ENCODE data around the gene EFNA2.

The EFNA2 gene

GRCh38 chr19:1262623-1263123 is 23.0 kb upstream of the EFNA2 start:
- peak overlapping the region; percentile 89; the same call in 1 of the 2 replicates for H3K27ac ChIP-seq (ENCODE audit: low read depth, low read length)
- 43% methylated on average over 21 of the region's 21 CpGs for WGBS
- peaks cover 14% of the 10 kb centered on the region for H3K36me3 ChIP-seq (ENCODE audit: insufficient read depth, low read length)
- no peaks in the 10 kb centered on the region for H3K9me3 ChIP-seq (ENCODE audit: insufficient read depth, low read depth, low read length)
- 0 out of 2 replicates have a peak overlapping the region, but pooled peaks have one; percentile 2 for H3K9ac ChIP-seq (ENCODE audit: low read depth, low read length)
- H3K27me3 ChIP-seq (ENCODE audit: insufficient read depth, low read length), result peaks cover 7% of the 10 kb centered on the region
- H3K4me1 ChIP-seq (ENCODE audit: insufficient read depth, low read length), result peaks cover 30% of the 10 kb centered on the region
- peak overlapping the region; percentile 89 for H3K4me3 ChIP-seq (ENCODE audit: low read length)

GRCh38 chr19:1263188-1263587 is 22.5 kb upstream of the EFNA2 start:
- Histone ChIP-seq H3K36me3 (ENCODE audit: insufficient read depth, low read length) (peaks cover 9% of the 10 kb centered on the region), H3K4me1 (ENCODE audit: insufficient read depth, low read length) (peaks cover 32% of the 10 kb centered on the region), H3K9me3 (ENCODE audit: insufficient read depth, low read depth, low read length) (no peaks in the 10 kb centered on the region), H3K27me3 (ENCODE audit: insufficient read depth, low read length) (peaks cover 10% of the 10 kb centered on the region), H3K9ac (ENCODE audit: low read depth, low read length) (no peak overlapping the region), H3K4me3 (ENCODE audit: low read length) (no peak overlapping the region), H3K27ac (ENCODE audit: low read depth, low read length) (peak overlapping the region; percentile 89; the same call in 1 of the 2 replicates)
- 75% methylated on average over 5 of the region's 5 CpGs for WGBS

GRCh38 chr19:1264801-1265614 is 20.7 kb upstream of the EFNA2 start:
- Histone ChIP-seq H3K4me1 (ENCODE audit: insufficient read depth, low read length) (peaks cover 35% of the 10 kb centered on the region), H3K9me3 (ENCODE audit: insufficient read depth, low read depth, low read length) (no peaks in the 10 kb centered on the region), H3K9ac (ENCODE audit: low read depth, low read length) (peak overlapping the region; percentile 61), H3K36me3 (ENCODE audit: insufficient read depth, low read length) (0 out of 2 replicates have a peak, but pooled peaks cover 6% of the 10 kb centered on the region), H3K27ac (ENCODE audit: low read depth, low read length) (peak overlapping the region; percentile 77), H3K4me3 (ENCODE audit: low read length) (no peak overlapping the region), H3K27me3 (ENCODE audit: insufficient read depth, low read length) (peaks cover 10% of the 10 kb centered on the region)
- whole genome bisulfite sequencing, result 66% methylated on average over 26 of the region's 26 CpGs

GRCh38 chr19:1265615-1266128 is 20.0 kb upstream of the EFNA2 start:
- WGBS, result 7% methylated on average over 21 of the region's 28 CpGs
- Histone ChIP-seq H3K9ac (ENCODE audit: low read depth, low read length) (peak overlapping the region; percentile 61), H3K27me3 (ENCODE audit: insufficient read depth, low read length) (peaks cover 10% of the 10 kb centered on the region), H3K4me1 (ENCODE audit: insufficient read depth, low read length) (peaks cover 37% of the 10 kb centered on the region), H3K4me3 (ENCODE audit: low read length) (peak overlapping the region; percentile 61), H3K9me3 (ENCODE audit: insufficient read depth, low read depth, low read length) (no peaks in the 10 kb centered on the region), H3K27ac (ENCODE audit: low read depth, low read length) (peak overlapping the region; percentile 75), H3K36me3 (ENCODE audit: insufficient read depth, low read length) (peaks cover 9% of the 10 kb centered on the region)

- WGBS, result 2% methylated on average over 84 of the region's 84 CpGs
- H3K9me3 ChIP-seq (ENCODE audit: insufficient read depth, low read depth, low read length), result no peaks in the 10 kb centered on the region
- peaks cover 10% of the 10 kb centered on the region for H3K27me3 ChIP-seq (ENCODE audit: insufficient read depth, low read length)
- peaks cover 41% of the 10 kb centered on the region for H3K4me1 ChIP-seq (ENCODE audit: insufficient read depth, low read length)
- H3K9ac ChIP-seq (ENCODE audit: low read depth, low read length), result peak overlapping the region; percentile 61
- peaks cover 15% of the 10 kb centered on the region for H3K36me3 ChIP-seq (ENCODE audit: insufficient read depth, low read length)
- peak overlapping the region; percentile 75 for H3K27ac ChIP-seq (ENCODE audit: low read depth, low read length)
- H3K4me3 ChIP-seq (ENCODE audit: low read length), result peak overlapping the region; percentile 61
Observed at GRCh38 chr19:1266129-1266915, 19.4 kb upstream of the EFNA2 start.

- peak overlapping the region; percentile 9; the same call in 1 of the 2 replicates for H3K9ac ChIP-seq (ENCODE audit: low read depth, low read length)
- WGBS, result 1% methylated on average over 59 of the region's 59 CpGs
- H3K36me3 ChIP-seq (ENCODE audit: insufficient read depth, low read length), result peaks cover 22% of the 10 kb centered on the region
- H3K4me1 ChIP-seq (ENCODE audit: insufficient read depth, low read length), result peaks cover 37% of the 10 kb centered on the region
- H3K4me3 ChIP-seq (ENCODE audit: low read length), result peak overlapping the region; percentile 61
- peaks cover 10% of the 10 kb centered on the region for H3K27me3 ChIP-seq (ENCODE audit: insufficient read depth, low read length)
- H3K9me3 ChIP-seq (ENCODE audit: insufficient read depth, low read depth, low read length), result no peaks in the 10 kb centered on the region
- no peak overlapping the region for H3K27ac ChIP-seq (ENCODE audit: low read depth, low read length)
Observed at GRCh38 chr19:1266916-1267476, 18.7 kb upstream of the EFNA2 start.

- Histone ChIP-seq H3K4me1 (ENCODE audit: insufficient read depth, low read length) (peaks cover 36% of the 10 kb centered on the region), H3K27ac (ENCODE audit: low read depth, low read length) (no peak overlapping the region), H3K27me3 (ENCODE audit: insufficient read depth, low read length) (peaks cover 10% of the 10 kb centered on the region), H3K36me3 (ENCODE audit: insufficient read depth, low read length) (peaks cover 29% of the 10 kb centered on the region), H3K9me3 (ENCODE audit: insufficient read depth, low read depth, low read length) (no peaks in the 10 kb centered on the region), H3K9ac (ENCODE audit: low read depth, low read length) (peak overlapping the region; percentile 9; the same call in 1 of the 2 replicates), H3K4me3 (ENCODE audit: low read length) (peak overlapping the region; percentile 61)
- WGBS, result 15% methylated on average over 33 of the region's 35 CpGs
Observed at GRCh38 chr19:1267477-1268225, 18.0 kb upstream of the EFNA2 start.

- 51% methylated on average over 40 of the region's 40 CpGs for WGBS
- peaks cover 37% of the 10 kb centered on the region for H3K36me3 ChIP-seq (ENCODE audit: insufficient read depth, low read length)
- H3K9ac ChIP-seq (ENCODE audit: low read depth, low read length), result no peak overlapping the region
- H3K27me3 ChIP-seq (ENCODE audit: insufficient read depth, low read length), result peaks cover 10% of the 10 kb centered on the region
- H3K9me3 ChIP-seq (ENCODE audit: insufficient read depth, low read depth, low read length), result no peaks in the 10 kb centered on the region
- peak overlapping the region; percentile 61 for H3K4me3 ChIP-seq (ENCODE audit: low read length)
- H3K27ac ChIP-seq (ENCODE audit: low read depth, low read length), result no peak overlapping the region
- H3K4me1 ChIP-seq (ENCODE audit: insufficient read depth, low read length), result peaks cover 31% of the 10 kb centered on the region
Observed at GRCh38 chr19:1268226-1269064, 17.2 kb upstream of the EFNA2 start.

- peak within 1 kb of the TSS; percentile 89 for H3K27ac ChIP-seq (ENCODE audit: low read depth, low read length)
- H3K9ac ChIP-seq (ENCODE audit: low read depth, low read length), result peak within 1 kb of the TSS; percentile 96
- no peaks in the 10 kb centered on the region for H3K9me3 ChIP-seq (ENCODE audit: insufficient read depth, low read depth, low read length)
- WGBS, result under 1% methylated on average over 50 of the region's 50 CpGs
- H3K27me3 ChIP-seq (ENCODE audit: insufficient read depth, low read length), result peaks cover 10% of the 10 kb centered on the region
- peaks cover 32% of the 10 kb centered on the region for H3K4me1 ChIP-seq (ENCODE audit: insufficient read depth, low read length)
- peaks cover 43% of the 10 kb centered on the region for H3K36me3 ChIP-seq (ENCODE audit: insufficient read depth, low read length)
- peak within 1 kb of the TSS; percentile 76 for H3K4me3 ChIP-seq (ENCODE audit: low read length)
Observed at GRCh38 chr19:1269065-1269477, 16.6 kb upstream of the EFNA2 start, which contains the start of gene CIRBP. CIRBP (plus strand) TSS chr19:1269332; CDS start chr19:1270934, 1,602 bp downstream.

All from HUES64 (cell line).